Spinal cord (tissue), 10 donors: ENCODE measurements around the gene RTN4RL2. TPM values are rescaled to one million over a fixed set of nuclear protein-coding genes. Genes with fewer than 3 reads are reported as not detected.

ENCODE experiments used
- DNase-seq, 6 donors: peaks; one replicate each; pipeline versions ENCODE4 v3.0.0 to v3.0.0-alpha.2; 2013 to 2015; ENCODE audit warnings: low spot score in 6 of 6, low read depth in 4 of 6
- H3K27ac ChIP-seq: one replicate; pipeline ENCODE4 v1.5.1; 2013; ENCODE audit warnings: low read depth, low read length, control low read depth
- H3K27me3 ChIP-seq: one replicate; pipeline ENCODE4 v1.6.1; 2013; ENCODE audit warnings: low read length; ENCODE audit not compliant: control insufficient read depth, insufficient read depth
- H3K36me3 ChIP-seq: one replicate; pipeline ENCODE4 v1.6.1; 2013; ENCODE audit warnings: low read length; ENCODE audit not compliant: control insufficient read depth, insufficient read depth
- H3K4me1 ChIP-seq: one replicate; pipeline ENCODE4 v1.6.1; 2013; ENCODE audit warnings: low read length; ENCODE audit not compliant: control insufficient read depth, insufficient read depth
- H3K4me3 ChIP-seq: one replicate; pipeline ENCODE4 v1.5.1; 2013; ENCODE audit warnings: low read depth, low read length, control low read depth
- H3K9me3 ChIP-seq: one replicate; pipeline ENCODE4 v1.6.1; 2013; ENCODE audit warnings: low read length; ENCODE audit not compliant: control insufficient read depth, insufficient read depth
- WGBS: methylation state at CpG from one replicate; pipeline ENCODE4 v1.1.5; 2013; ENCODE audit warnings: missing lambda C conversion rate; ENCODE audit not compliant: insufficient coverage; 5-methylcytosine and 5-hydroxymethylcytosine counted together
- polyA plus RNA-seq, 2 donors: library from polyadenylated mRNA; unstranded; fragments of 120-200 nt; gene quantifications; one replicate each; pipeline ENCODE4 v1.2.1, GENCODE V29; 2013; ENCODE audit not compliant: insufficient read length in 2 of 2
- total RNA-seq, 2 donors: library from RNA; depleted of rRNA in 1 of 2; stranded (reverse); fragments of 120-200 nt in 1 of 2; fragments of >200 nt in 1 of 2; gene quantifications; one replicate each; pipeline versions ENCODE4 v1.2.3 to v1.2.4, GENCODE V29; 2013 to 2014
- donor health status: healthy.

The RTN4RL2 gene
- total and polyA plus RNA-seq, 4 donors, result 0.59 to 10.9 (median 2.9) TPM

- Histone ChIP-seq H3K36me3 (no peaks in the 10 kb centered on the region), H3K27me3 (peaks cover 20% of the 10 kb centered on the region), H3K9me3 (no peaks in the 10 kb centered on the region), H3K4me3 (no peak overlapping the region), H3K27ac (no peak overlapping the region), H3K4me1 (peaks cover 25% of the 10 kb centered on the region)
- WGBS, result 100% methylated on average over 1 of the region's 7 CpGs
- no peak for DNase-seq
Observed at GRCh38 chr11:57484141-57484710, 23.9 kb downstream of the RTN4RL2 start.

- Histone ChIP-seq H3K4me3 (no peak overlapping the region), H3K4me1 (peaks cover 25% of the 10 kb centered on the region), H3K36me3 (no peaks in the 10 kb centered on the region), H3K27me3 (peaks cover 20% of the 10 kb centered on the region), H3K9me3 (no peaks in the 10 kb centered on the region), H3K27ac (no peak overlapping the region)
- WGBS, result 84% methylated on average over 8 of the region's 10 CpGs
- no peak for DNase-seq
Observed at GRCh38 chr11:57485217-57485990, 25.1 kb downstream of the RTN4RL2 start.

DNA sequence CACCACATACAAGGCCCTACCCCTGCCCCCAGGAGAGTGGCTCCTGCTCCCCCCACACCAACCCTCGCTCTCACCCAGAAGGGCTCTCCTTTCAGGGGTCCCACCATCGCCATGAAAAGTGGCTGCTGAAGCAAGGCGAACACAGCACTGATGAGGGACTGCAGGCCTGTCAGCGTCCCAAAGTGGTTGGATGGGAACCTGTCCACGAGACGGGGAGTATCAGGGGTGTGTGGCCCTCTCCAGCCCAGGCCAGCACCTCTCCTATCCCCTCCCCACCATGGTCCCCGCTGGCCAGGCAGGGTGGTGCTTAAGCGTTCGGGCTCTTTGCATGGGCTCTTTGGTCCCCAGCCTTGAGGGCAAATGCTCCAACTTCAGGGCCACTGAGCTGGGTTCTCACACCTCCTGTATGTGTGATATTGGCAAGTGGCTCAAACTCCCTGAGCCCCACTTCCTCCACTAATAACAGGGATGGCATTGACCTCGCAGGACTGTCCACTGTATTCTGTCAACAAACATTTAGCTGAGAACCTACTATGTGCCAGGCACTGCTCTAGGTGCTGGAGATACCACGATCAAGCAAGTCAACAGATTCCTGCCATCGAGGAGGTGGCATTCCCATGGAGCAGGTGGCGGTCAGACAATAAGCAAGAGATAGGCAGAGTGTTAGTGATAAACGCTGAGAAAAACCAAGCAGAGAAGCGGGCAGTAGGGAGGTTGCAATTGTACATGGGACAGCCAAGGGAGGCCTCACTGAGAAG, 26.9 kb downstream of the RTN4RL2 start:
- Histone ChIP-seq H3K4me3 (no peak overlapping the region), H3K4me1 (peaks cover 20% of the 10 kb centered on the region), H3K27ac (no peak overlapping the region), H3K36me3 (no peaks in the 10 kb centered on the region), H3K27me3 (peaks cover 12% of the 10 kb centered on the region), H3K9me3 (no peaks in the 10 kb centered on the region)
- 99% methylated on average over 14 of the region's 15 CpGs for WGBS
- DNase-seq, result no peak

DNA sequence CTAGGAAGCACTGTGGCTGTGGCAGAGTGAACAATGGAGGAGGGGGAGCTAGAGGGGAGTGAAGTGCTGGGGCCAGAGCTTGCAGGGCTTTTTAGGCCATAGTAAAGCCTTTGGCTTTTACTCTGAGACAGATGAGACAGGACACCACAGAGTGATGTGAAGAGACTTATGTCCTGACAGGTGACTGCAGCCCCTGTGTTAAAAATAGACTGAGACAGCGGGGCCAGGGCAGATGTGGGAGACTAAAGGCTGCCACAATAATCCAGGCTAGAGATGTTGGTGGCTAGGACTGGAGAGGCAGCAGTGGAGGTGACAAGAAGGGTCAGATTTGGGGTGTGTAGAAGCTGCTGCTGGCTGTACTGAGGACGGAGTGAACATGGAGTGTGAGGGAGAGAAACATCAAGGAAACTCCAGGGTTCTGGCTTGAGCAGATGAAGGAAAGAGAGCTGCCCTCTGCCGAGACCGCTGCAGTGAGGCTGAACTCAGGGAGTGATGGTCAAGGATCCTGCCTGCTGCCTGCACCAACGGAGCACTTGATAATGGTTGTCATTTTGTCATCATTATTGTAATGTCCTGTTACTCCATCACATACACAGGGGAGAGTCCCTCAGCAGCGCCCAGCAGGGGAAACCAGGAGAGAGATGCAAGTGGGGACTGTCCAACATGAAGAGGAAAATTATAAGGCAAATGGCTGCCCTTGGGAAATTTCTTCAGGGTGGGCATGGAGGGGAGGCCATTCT, 27.8 kb downstream of the RTN4RL2 start:
- Histone ChIP-seq H3K4me1 (peaks cover 11% of the 10 kb centered on the region), H3K27me3 (peaks cover 5% of the 10 kb centered on the region), H3K9me3 (no peaks in the 10 kb centered on the region), H3K4me3 (no peak overlapping the region), H3K36me3 (no peaks in the 10 kb centered on the region), H3K27ac (no peak overlapping the region)
- no peak for DNase-seq
- WGBS, result 86% methylated on average over 2 of the region's 6 CpGs

DNA sequence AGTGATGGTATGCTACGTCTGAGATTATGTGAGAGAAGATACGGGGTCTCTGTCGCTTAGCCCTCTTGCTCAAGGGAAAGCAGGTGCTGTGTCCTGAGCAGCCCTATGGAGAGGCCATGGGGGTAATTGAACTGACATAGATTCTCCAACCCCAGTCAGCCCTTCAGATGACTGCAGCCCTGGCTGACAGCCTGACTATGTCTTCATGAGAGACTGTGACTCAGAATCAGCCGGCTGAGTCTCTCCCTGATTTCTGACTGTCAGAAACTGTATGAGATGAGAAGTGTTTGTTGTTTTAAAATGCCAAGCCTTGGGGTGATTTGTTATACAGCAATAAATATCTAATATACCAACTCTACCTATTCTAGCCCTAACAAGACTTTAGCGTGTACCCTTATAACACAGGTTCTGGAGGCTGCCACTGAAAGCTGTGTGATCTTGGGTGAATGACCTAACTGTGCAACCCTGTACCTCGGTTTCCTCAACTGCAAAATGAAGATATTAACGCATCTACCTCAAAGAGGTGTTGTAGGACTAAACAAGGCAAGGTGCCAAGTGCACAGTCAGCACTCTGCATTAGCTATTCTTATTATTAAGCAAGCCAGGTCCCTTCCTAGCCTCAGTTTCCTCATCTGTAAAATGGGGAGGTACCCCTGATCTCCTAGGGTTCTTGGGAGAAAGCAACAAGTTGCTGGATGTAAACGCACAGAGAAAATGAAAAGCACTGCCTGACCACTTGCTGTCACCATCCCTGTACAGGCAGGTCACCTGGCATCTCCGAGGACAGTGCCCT, 30.3 kb downstream of the RTN4RL2 start:
- DNase-seq, result no peak
- H3K4me3 ChIP-seq, result no peak overlapping the region
- no peaks in the 10 kb centered on the region for H3K9me3 ChIP-seq
- peaks cover 5% of the 10 kb centered on the region for H3K4me1 ChIP-seq
- no peak overlapping the region for H3K27ac ChIP-seq
- no peaks in the 10 kb centered on the region for H3K27me3 ChIP-seq
- no peaks in the 10 kb centered on the region for H3K36me3 ChIP-seq
- WGBS, result 95% methylated on average over 5 of the region's 9 CpGs

DNA sequence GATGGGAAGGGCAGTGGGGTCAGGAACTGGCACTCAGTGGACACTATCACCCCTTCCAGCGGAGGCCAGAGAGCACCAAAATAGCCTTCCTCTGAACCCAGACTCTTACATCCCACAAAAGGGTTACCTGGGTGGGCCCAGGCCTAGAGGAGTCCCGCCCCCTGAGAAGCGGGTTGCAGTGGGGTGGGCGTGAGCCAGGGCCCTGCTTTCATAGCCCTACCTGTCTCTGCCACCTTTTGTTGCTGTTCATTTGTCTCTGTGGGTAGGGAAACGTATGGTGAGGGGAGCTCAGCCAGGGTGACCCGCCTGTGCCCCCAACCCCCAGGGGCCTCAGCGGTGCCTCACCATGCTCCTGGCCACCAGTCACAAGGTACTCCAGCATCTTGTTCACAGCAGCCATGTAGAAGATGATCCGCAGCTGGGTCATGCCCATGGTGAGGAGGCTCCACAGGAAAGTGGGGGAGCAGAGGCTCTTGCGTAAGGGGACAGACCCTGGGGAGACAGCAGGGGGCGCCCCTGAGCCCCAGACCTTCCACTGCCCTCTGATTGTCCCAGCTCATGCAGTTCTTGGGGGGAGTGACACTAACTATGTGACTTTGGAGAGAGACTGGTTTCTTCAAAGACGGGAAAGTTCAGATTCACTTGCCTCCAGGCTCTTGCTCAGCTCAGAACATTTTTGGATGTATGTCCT, 31.2 kb downstream of the RTN4RL2 start:
- no peak overlapping the region for H3K4me3 ChIP-seq
- 77% methylated on average over 8 of the region's 11 CpGs for WGBS
- H3K27ac ChIP-seq, result no peak overlapping the region
- no peaks in the 10 kb centered on the region for H3K9me3 ChIP-seq
- DNase-seq, result no peak
- no peaks in the 10 kb centered on the region for H3K36me3 ChIP-seq
- H3K27me3 ChIP-seq, result no peaks in the 10 kb centered on the region
- H3K4me1 ChIP-seq, result peaks cover 5% of the 10 kb centered on the region

GRCh38 chr11:57493507-57494503, 33.5 kb downstream of the RTN4RL2 start:
- Histone ChIP-seq H3K36me3 (no peaks in the 10 kb centered on the region), H3K4me3 (no peak overlapping the region), H3K27me3 (no peaks in the 10 kb centered on the region), H3K27ac (no peak overlapping the region), H3K9me3 (no peaks in the 10 kb centered on the region), H3K4me1 (peaks cover 7% of the 10 kb centered on the region)
- DNase-seq, result peak in 2 of 6 donors; percentile 29 to 78
- WGBS, result 59% methylated on average over 11 of the region's 15 CpGs
